Left ventricle myocardium inferior (tissue), 1 donor: ENCODE measurements around the gene CISD1. TPM values are rescaled to one million over a fixed set of nuclear protein-coding genes. Genes with fewer than 3 reads are reported as not detected.

Experiments
- DNase-seq: peaks from one replicate; pipeline ENCODE4 v3.0.0-alpha.2; 2020
- H3K27ac ChIP-seq: fragments of 200-600 bp; replicated peaks from 2 replicates; pipeline ENCODE4 v1.8.0; 2021
- H3K27me3 ChIP-seq: fragments of 200-600 bp; 2 replicates; pipeline ENCODE4 v1.8.0; 2021; ENCODE audit warnings: low read depth
- H3K36me3 ChIP-seq: fragments of 200-600 bp; 2 replicates; pipeline ENCODE4 v1.8.0; 2021
- H3K4me1 ChIP-seq: fragments of 200-600 bp; 2 replicates; pipeline ENCODE4 v1.8.0; 2021
- H3K4me3 ChIP-seq: fragments of 200-600 bp; 2 replicates; pipeline ENCODE4 v1.8.0; 2021; ENCODE audit warnings: mild to moderate bottlenecking, moderate library complexity
- H3K9me3 ChIP-seq: fragments of 200-600 bp; replicated peaks from 2 replicates; pipeline ENCODE4 v1.8.0; 2021
- intact Hi-C: fragments of 100-400 bp; cut with micrococcal nuclease; formaldehyde crosslinking; loops from one replicate; pipeline ENCODE4 v1.11.0; 2022
- total RNA-seq: library from RNA; stranded (reverse); fragmentation: NEBNext Ultra II Directional; extraction: Animal tissue kit (Norgen Biotek cat#: 25700); gene quantifications from one replicate; pipeline ENCODE4 v1.2.1, GENCODE V29; 2021
- TF ChIP-seq, protein P1 (sequence below): fragments of 200-600 bp; IDR thresholded peaks from 2 replicates; pipeline ENCODE4 v1.8.0; 2021; ENCODE audit warnings: antibody characterized with exemption, mild to moderate bottlenecking, borderline replicate concordance
- donor health status: DM: no; HTN: yes; CAD: no; lungs with severe emphysema.

Gene CISD1
- total RNA-seq, 1 donor from 2014 or later, result 173 TPM

DNA sequence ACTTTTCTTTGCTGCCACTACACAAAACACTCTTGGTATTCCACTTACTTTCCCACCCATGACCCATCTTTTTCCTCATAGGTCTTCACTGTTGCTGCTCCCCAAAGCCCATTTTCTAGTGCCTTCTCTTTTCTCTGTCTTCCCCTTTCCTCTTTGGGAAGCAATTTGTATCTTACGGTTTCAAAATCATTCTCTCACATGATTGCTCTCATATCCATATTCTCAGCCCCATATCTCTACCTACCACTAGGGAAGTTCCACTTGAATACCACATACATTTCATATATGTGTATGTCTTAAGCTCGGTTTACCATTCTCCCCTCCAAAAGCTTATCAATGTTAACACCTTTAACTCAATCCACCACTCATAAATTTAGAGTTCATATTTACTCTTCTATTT is 62.7 kb downstream of the CISD1 start:
- Histone ChIP-seq H3K4me3 (no peak overlapping the region), H3K36me3 (no peaks in the 10 kb centered on the region), H3K27me3 (peaks cover 10% of the 10 kb centered on the region), H3K4me1 (peaks cover 25% of the 10 kb centered on the region), H3K9me3 (no peaks in the 10 kb centered on the region), H3K27ac (no peak overlapping the region)
- DNase-seq, result no peak
- intact Hi-C loops, result loop anchor here (10.0 kb wide), 1 partner anchor 53 kb away; the partner anchor contains the start of gene TFAM
- TF ChIP-seq, protein P1, sequence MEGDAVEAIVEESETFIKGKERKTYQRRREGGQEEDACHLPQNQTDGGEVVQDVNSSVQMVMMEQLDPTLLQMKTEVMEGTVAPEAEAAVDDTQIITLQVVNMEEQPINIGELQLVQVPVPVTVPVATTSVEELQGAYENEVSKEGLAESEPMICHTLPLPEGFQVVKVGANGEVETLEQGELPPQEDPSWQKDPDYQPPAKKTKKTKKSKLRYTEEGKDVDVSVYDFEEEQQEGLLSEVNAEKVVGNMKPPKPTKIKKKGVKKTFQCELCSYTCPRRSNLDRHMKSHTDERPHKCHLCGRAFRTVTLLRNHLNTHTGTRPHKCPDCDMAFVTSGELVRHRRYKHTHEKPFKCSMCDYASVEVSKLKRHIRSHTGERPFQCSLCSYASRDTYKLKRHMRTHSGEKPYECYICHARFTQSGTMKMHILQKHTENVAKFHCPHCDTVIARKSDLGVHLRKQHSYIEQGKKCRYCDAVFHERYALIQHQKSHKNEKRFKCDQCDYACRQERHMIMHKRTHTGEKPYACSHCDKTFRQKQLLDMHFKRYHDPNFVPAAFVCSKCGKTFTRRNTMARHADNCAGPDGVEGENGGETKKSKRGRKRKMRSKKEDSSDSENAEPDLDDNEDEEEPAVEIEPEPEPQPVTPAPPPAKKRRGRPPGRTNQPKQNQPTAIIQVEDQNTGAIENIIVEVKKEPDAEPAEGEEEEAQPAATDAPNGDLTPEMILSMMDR, result no peak

DNA sequence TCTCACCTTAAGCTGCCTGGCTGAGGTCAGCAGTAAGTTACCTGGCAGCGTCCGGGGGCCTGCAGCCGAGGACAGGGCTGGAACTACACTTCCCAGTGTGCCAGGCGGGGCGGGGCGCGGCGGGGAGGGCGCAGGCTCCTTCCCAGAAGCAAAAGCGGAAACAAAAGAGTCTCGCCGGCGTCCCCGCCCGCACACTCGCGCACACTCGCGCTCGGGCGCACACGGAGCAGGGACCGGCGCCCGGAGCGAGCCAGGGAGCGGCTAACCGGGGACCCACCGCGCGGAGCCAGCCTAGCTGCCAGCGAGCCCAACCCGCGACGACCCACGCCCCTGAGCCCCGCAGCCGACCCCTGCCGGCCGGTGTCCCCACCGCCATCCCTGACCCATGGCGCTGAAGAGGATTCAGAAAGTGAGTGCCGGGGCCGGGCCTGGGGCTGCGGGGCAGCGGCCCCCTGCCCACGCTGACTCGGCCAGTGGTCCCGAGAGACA is 65.9 kb downstream of the CISD1 start, which contains the start of gene UBE2D1:
UBE2D1 (plus strand) TSS at position 190 of the 489 bp plus-strand sequence; CDS start at position 386, 196 bp downstream.
- Histone ChIP-seq H3K4me1 (peaks cover 56% of the 10 kb centered on the region), H3K27ac (peak within 1 kb of the TSS; percentile 96), H3K4me3 (peak within 1 kb of the TSS; percentile 97), H3K36me3 (no peaks in the 10 kb centered on the region), H3K9me3 (no peaks in the 10 kb centered on the region), H3K27me3 (no peaks in the 10 kb centered on the region)
- intact Hi-C loops, result loop anchor here (10.0 kb wide), 1 partner anchor 50 kb away; the partner anchor contains the start of gene TFAM
- TF ChIP-seq, protein P1, result peak; percentile 55
- DNase-seq, result peak; percentile 94

DNA sequence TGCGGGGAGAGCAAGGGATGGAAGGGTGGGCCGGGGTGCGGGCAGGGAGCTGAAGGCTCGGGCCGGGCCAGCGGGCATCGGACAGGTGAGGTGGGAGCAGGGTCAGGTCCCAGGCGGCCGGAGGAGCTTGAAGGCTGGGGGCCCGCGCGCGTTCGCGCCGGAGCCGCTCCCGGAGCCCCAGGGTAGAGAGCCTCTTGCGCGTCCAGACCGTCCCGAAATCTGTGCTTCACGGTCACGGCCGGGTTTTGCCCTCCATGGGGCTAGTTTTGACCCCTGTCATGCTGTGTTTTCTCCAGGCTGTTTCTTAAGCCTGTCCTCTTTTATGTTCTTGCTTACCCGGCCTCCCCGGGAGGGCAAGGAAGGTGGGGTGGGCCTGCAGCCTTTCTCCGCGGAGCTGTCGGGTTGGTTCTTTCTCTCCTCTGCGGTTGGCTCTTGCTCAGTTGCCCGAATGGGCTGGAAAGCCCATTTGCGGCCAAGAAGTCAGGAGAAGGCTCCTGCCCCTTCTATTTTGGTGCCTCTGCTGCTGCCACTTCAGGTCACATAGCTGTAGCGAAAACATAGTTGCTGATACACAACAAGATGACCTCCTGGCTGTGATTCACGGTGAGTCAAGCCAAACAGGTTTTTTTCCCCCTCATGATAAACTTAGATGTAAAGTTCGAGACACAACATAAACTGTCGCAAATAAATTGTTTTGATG is 66.5 kb downstream of the CISD1 start:
- Histone ChIP-seq H3K27me3 (no peaks in the 10 kb centered on the region), H3K4me1 (peaks cover 62% of the 10 kb centered on the region), H3K36me3 (no peaks in the 10 kb centered on the region), H3K4me3 (peak overlapping the region; percentile 97), H3K9me3 (no peaks in the 10 kb centered on the region), H3K27ac (peak overlapping the region; percentile 96)
- DNase-seq, result peak; percentile 52
- TF ChIP-seq, protein P1, result no peak
- intact Hi-C loops, result loop anchor here (10.0 kb wide), 1 partner anchor 49 kb away; the partner anchor contains the start of gene TFAM

DNA sequence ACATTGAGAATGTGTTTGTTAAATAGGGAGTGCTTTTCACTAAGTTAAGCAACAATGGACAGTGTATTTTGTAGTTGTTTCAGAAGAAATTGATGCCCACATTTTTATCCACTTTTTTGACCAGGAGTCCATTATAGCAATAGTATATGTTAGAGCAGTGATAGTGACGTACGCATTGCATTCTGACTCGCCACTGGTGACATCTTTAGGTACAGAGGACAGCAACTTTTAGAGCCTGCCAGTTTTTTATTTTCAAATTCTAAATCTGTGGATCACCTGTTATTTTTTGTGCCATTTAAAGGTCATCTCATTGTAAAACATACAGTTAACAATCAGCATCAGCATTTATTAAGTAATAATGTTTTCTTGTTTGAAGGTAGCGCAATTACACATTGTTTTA is 67.3 kb downstream of the CISD1 start:
- no peaks in the 10 kb centered on the region for H3K27me3 ChIP-seq
- intact Hi-C loops, result loop anchor here (10.0 kb wide), 1 partner anchor 49 kb away; the partner anchor contains the start of gene TFAM
- no peaks in the 10 kb centered on the region for H3K9me3 ChIP-seq
- no peak for DNase-seq
- H3K36me3 ChIP-seq, result no peaks in the 10 kb centered on the region
- H3K27ac ChIP-seq, result peak overlapping the region; percentile 96
- H3K4me3 ChIP-seq, result peak overlapping the region; percentile 97
- H3K4me1 ChIP-seq, result peaks cover 70% of the 10 kb centered on the region
- TF ChIP-seq, protein P1, result no peak

Other genes starting within 250 kb of the CISD1 start
- gene IPMK, start 1.3 kb upstream of the CISD1 start, total RNA-seq, result 2.3 TPM
- 56.0 TPM for gene UBE2D1, start 65.8 kb downstream of the CISD1 start, total RNA-seq
- gene TFAM, start 116.2 kb downstream of the CISD1 start, total RNA-seq, result 29.8 TPM
- gene BICC1, start 243.7 kb downstream of the CISD1 start, total RNA-seq, result 5.7 TPM